Measurements from ENCODE around the gene SIGLEC15.
A peak's percentile ranks its signal among the peaks of the same experiment; 100 is the strongest.
"Not testable (repeated sequence)": the region's sequence is repeated elsewhere in the genome, so short reads cannot be mapped to it uniquely, and the experiment has no call there.

SIGLEC15 gene, protein sequence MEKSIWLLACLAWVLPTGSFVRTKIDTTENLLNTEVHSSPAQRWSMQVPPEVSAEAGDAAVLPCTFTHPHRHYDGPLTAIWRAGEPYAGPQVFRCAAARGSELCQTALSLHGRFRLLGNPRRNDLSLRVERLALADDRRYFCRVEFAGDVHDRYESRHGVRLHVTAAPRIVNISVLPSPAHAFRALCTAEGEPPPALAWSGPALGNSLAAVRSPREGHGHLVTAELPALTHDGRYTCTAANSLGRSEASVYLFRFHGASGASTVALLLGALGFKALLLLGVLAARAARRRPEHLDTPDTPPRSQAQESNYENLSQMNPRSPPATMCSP

DNA sequence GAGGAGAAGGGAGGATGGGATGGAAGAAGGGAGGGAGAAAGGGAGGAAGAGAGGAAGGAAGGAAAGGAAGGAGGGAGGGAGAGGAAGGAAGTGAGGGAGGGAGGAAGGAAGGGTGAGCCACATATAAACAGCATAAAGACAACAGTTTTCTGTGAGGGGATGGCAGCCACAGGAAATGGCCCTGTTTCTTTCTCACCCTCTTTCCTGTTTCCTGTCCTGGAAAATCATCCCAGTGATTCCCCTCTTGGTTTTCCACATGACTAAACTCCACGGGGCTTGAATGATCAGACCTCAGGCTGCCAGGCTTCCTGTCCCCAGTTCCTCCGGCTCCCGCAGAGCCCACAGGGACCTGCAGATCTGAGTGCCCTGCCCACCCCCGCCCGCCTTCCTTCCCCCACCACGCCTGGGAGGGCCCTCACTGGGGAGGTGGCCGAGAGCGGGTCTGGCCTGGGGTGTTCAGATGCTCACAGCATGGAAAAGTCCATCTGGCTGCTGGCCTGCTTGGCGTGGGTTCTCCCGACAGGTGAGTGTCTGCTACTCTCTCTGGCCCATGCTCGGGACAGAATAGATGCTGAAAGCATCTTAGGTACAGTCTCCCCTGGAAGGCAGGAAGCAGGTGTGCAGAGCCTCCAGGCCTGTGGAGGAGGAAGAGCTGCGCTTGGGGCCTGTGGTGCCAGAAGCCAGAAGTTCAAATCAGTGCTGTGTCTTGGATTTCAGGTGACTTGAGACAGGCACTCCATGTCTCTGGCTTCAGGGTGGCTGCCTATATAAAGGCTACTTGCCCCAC is at the start of gene SIGLEC15:
TSS of gene SIGLEC15 (plus strand) at position 418 of the 787 bp plus-strand sequence. CDS start at position 472, 54 bp downstream.
- DNase-seq: no peak

DNA sequence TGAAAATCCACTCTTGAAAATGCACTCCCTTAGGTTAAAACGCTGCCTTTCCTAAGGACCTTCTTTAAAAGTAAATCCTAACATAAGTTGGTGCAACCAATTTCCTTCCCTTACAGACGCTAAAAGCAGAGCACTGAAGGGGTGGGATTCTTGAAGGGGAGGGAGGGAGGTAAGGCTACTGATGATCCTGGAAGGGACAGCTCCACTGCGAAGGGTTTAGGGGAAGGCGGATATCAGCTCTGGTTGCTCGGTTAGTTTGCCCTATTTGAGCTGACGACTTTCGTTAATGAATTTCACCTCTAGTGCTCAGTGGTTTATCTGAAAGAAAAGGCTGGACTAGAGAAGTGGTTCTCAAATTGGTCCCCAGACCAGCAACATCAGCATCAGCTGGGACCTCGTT is 49.7 kb upstream of the SIGLEC15 start:
- no peak for DNase-seq

DNA sequence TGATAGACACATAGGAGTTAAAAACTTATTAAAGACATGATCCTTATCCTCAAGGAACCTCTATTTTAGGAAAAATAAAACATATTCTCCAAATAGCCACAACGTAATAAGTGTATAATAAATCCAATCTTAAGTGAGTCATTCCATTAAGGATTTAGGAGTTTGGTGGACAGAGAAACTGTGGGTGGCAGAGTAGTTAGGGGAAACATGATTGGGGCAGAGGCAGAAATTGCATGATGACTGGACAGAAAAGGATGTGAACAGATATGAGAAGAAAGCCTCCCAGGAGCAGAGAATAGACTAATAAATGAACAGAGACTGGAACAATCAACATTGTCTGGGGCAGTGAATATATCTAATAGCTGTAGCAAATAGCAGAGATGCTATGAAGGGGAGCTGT is 48.1 kb upstream of the SIGLEC15 start:
- DNase-seq: no peak

DNA sequence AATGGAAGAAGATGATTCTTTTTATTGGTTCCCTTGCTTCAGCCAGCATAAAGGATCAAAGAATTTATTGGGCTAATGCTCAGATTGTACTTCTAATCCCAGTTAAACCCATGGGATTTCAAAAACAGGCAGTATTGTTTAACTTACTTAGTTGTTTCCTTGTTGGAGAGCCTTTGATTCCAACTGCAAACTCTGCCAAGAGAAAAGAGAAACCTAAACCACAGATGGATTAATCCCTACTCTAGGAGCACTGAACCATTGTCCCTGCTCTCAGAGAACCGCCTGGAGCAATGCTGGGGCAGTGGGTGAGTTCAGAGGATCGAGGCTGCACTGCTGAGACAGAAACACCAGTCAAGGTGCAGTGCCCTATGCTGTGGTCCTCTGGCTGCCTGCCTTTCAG is 44.9 kb upstream of the SIGLEC15 start:
- peak in 1 of 2 experiments; percentile 4 for DNase-seq

DNA sequence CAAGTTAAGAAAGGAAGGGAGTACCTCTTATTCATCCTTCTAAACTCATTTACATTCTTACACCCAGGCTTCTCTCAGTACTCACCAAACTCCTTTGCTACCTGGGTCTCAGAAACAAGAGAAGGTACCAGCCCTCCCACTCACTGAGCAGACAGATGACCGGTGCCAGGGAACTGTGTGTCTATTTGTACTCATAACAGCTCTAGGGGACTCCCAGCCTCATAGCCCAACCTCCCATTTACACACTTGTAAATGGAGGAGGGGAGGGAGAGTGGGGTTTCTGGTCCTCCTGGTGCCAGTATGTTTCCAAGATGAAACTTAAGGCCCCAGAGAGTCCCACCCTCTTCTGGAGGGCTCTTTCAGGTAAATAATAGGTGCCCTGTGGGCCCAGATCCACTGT is 42.8 kb upstream of the SIGLEC15 start:
- DNase-seq: no peak

DNA sequence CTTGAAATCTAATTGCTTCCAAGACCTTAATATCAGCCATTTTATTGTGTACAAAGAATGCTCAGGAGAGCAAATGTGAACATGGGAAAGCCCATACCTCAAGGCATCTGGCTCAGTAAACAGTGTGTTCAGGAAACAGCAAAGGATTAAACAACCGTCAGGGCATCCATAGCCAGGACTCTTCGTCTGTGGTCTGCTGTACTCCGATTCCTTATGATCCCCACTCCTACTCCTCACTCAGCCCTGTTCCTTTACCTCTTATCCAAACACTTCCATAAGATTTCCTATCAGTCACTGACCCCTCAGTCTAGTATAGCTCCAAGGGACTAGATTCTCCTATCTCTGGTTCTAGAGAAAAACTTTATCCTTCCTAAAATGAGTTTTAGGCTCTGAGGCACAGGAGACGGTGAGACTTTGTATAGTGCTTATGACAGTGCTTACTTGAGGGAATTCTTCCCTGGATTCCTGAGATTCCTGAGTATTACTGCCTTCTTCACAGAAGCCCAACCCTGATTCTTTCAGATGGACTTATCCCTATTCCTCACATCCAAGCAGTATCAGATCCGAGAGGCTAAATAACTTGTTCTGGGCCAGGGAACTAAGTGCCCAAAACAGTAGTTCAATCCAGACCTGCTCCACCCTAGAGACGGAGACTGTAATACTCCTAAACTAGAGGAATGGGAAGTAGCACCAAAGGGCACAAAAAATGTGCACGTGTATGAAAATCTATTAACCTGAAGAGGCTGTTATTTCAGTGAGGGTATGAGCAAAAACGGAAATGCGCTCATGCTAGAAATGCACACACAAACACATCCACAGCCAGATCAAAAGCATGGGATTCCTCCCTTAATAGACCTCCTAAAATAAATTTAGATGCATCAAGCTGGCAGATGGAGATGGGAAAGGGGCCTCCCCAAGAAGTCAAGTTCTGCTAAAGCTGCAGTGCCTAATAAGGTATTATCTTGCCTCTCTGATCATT is 42.1 kb upstream of the SIGLEC15 start:
- DNase-seq: no peak

DNA sequence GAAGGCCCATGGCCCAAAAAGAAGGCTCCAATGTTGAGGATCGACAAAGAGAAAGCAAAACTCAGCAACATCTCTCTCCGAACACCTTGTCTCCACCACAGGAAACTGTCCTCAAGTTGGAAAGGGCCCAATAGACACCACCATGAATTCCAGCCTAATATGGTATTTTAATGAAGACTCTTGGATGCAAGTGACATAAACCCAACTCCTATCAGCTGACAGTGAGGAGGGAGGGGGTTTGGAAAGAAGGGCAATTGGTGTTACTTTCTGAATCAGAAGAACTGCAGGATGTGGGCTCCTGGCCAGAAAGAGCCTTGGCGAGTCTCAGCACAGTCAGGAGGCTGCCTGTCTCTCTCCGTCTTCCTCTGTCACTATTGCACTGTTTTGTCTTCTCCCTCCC is 40.3 kb upstream of the SIGLEC15 start:
- DNase-seq: peak in 1 of 2 experiments; percentile 9

DNA sequence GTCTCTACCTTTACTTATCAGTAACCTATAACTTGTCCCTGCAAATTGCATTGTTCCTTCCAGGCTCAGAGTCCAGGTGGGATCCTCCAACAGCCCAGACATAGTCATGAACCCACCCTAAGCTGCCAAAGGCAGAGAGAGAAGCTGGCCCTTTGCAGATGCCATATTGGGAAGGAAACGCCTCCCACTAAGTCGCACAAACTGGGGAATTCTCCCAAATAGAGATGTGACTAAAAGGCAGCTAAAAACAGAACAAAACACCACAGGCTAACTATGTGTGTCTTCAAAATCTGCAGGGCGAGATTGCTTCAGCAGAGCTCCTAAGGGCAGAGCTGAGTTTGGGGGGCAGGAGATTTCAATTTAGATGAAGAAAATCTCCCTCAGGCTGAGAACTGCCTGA is 38.5 kb upstream of the SIGLEC15 start:
- no peak for DNase-seq

DNA sequence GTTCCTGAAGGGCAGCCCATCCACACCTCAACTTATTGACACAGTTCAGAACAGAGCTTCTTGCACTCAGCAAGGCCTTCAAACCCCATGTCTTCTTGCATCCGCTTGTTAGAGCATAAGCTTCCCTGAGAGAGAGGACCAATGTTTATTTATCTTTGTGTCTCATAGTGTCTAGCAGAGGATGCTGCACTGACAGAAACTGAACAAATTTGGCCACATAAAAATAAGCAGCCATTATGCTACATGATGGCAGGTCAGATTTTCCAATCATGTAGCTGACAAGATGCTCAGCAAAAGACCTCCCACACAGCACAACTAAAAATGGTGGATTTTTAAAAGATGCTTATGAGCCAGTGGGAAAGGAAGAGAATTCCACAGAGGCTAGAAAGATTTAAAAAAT is 38.1 kb upstream of the SIGLEC15 start:
- DNase-seq: no peak

DNA sequence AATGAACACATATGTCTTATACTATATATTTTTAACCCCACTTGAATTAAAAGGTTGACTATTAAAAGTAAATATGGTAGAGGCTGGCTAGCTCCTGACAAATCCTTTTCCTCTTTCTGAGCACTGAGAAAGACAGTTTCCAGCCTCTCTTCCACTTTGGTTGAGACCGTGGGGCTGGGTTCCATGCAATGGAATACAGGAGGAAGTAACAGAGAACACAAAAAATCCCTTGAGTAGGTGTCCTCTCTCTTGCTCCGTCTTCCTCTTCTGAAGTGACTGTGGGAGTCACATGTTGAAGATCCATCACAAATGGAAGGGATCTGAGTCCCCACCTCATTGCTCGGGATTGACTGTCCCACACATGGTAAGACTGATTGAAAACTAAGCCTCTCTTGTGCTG is 36.6 kb upstream of the SIGLEC15 start:
- no peak for DNase-seq

DNA sequence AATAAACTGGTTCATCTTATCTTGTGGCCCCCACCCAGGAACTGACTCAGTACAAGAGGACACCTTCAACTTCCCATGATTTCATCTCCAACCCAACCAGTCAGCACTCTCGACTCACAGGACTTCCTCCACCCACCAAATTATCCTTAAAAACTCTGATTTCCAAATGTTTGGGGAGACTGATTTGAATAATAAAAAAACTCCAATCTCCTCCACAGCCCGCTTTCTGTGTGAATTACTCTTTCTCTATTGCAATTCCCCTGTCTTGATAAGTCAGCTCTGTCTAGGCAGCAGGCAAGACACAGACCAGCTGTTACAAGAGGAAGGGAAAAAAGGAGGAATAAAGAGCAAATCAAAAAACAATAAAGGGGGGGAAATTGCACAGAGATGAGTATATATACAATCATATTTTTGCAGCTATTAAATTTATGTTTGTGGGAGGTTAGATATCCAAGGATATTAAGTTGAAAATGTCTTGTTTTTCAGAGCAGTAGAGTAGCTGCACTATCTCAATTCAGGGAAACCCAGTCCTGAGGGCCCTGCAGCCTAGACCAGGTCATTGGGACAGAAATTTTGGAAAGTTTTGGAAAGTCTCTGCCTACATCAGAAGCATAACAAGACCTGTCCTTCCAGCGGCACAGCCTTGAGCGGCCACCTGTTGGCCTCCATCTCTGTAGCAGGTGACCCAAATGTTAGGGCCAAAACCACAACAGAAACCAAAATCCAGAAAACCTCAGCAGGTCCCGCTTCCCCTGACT is 32.8 kb upstream of the SIGLEC15 start:
- DNase-seq: no peak

DNA sequence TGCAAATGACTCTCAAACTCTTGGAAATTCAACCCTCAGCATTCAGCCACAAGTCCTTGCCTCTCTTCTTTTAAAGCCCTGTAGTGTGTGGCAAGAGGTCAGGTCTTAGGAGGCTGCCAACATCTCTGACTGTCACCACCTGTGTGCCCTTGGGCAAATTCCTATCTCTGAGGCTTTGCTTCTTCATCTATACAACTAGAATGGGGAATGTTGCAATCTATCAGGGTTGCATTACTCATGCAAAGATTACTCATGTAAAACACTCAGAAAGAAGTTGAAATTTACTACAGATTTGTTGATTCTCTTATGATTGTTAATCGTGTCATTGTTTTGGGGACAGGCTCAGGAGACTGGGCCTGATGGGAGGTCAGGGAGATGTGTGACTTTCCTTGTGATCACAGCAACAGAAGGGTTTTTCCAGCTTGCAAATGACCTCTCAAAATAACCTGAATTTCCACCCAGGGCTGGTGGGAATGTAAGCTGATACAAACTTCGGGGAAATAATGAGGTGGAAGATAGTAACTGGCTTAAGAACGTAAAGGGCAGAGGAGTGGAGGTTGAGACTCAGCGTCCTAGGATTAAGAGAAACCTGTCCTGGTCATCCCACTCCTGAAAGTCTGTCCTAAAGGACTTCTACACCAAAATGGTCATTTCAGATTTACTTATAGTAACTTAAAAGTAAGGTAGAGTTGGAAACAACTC is 32.1 kb upstream of the SIGLEC15 start:
- DNase-seq: no peak

DNA sequence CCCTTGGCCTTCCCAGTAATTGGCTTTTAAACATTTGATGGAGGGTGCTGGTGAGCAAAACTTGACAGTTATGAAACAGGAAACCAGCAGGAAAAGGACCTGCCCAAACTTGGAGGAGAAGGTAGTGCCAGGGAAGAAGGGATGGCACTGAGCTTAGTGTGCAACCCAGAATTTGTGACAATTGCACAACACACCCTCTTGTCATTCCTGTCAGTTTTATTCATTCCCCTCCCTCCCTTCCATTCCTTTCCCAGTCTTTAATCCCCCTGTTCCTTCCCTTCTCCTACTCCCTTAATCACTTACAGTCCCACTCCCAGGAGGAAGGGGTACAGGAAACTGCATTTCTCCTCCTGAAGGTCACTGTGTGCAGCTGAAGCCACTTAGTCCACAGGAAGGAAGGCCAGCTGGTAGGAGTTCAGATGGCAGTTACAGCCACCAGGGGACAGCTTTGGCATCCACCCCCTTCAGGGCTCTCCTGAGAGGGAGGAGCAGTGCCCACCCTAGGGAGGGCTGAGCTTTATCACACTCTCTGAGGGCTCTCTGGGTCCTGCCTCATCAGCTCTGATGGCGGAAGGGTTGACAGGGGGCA is 24.0 kb upstream of the SIGLEC15 start:
- DNase-seq: no peak

DNA sequence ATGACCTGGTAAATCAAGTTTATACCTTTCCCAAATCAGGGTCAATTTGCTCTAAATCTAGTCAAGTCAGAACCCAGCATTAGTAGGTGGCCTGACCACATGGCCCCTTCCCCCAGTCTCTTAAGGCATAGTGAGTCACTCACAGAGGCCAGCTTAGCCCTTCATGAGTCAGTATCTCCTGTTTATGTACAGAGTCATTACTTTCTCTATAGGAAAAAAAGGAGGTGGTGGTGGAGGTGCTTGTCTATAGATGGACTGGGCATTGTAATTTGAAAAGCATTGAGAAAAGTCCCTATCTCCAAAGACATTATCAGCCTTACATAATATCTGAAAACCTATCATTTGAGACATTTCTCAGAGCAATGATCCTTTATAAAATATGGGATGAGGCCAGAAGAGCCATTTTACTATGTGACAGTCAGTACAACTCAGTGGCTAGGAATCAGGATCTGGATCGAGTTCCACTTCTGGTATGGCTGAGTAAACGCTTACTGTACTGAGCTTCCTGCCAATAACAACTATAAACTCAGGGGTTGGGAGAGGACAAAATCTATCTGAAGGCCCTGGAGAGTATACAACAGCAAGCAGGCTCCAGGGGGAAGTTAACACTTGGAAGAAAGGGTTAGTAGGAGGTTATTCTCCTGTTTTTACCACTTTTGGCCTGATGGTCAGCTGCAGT is 22.5 kb upstream of the SIGLEC15 start:
- DNase-seq: no peak

DNA sequence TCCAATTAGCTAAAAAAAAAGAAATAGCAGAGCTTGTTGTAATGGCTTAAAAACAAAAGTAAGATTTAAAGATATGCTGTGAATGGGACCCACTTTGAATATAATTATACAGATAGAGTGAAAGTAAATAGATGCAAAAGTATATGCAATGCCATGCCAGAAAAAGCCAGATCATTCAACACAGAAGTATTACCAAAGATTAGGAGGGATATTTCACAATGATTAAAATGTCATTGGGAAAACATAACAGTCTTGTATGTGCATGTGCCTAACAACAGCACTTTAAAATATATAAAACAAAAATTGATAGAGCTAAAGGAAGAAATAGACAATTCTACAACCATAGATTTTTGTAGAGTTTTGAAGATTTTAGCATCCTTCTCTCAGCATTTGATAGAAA is 19.9 kb upstream of the SIGLEC15 start:
- no peak for DNase-seq

DNA sequence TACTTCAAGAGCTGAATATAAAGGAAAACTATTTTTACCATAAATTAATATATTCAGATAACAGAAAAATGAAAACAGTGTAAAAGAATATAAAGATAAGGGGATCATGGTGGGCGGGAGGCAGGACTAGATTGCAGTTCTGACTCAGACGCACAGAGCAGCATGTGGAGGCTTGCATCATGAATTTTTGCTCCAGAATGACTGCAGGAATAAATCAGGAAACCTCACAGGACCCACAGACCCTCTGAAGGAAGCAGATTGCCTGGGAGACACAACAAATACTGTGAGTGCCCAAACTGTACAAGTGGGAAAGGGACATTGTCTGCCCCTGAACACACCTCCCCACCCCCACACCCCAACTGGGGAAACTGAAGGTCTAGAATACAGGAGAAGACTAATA is 19.2 kb upstream of the SIGLEC15 start:
- no peak for DNase-seq

DNA sequence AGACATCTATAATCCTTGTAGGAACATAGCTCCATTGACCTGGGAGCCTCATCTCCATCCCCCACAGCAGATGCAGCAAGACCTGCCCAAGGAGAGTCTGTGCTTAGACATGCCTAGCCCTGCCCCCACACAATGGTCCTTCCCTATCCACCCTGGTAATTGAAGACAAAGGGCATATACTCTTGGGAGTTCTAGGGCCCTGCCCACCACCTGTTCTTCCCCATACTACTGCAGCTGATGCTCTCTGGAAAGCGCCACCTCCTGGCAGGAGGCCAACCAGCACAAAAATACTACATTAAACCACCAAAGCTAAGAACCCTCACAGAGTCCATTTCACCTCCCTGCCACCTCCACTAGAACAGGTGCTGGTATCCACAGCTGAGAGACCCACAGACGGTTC is 18.3 kb upstream of the SIGLEC15 start:
- DNase-seq: peak in 1 of 2 experiments; percentile 27

DNA sequence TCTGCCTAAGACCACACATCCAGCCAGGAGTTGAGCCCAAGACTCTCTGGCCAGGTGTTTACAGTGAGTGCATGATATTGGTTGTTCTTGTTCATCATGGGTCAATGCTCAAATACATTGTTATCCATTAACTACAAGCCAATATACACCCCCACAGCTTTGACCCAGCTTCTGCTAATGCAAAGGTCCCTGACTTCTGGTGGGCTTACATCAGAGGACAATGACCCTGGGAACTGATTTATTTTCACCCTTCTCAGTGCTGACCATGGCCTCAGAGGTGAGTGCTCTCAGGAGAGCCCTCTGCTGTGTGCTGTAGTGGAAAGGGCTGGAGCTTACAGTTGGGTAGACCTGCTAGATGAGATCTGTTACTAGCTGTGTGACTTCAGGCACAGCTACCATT is 10.7 kb upstream of the SIGLEC15 start:
- not testable (repeated sequence) for DNase-seq

DNA sequence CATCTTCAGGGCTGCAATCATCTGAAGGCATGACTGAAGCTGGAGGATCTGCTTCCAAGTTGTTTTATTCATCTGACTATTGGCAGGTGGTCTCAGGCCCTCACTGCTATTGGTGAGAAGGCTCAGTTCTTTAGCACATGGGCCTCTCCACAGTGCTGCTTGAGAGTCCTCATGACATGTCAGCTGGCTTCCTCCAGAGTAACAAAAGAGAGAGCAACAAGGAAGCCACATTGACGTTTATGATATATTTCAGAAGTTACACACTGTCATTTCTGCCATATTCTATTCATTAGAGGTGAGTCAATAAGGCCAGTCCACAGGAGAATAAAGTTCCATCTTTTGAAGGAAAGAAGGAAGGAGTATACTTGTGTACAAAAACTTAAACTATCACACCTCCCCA is 7.9 kb upstream of the SIGLEC15 start:
- DNase-seq: no peak

DNA sequence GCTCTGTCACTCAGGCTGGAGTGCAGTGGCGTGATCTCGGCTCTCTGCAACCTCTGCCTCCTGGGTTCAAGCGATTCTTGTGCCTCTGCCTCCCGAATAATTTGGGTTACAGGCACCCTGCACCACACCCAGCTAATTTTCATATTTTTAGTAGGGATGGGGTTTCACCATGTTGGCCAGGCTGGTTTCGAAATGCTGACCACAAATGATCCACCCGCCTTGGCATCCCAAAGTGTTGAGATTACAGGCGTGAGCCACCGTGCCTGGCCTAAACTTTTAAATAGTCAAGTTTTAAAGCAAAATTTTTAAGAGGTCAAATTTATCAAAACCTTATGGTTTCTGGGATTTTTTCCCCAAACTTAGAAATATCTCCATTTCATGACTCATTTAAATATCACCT is 6.7 kb upstream of the SIGLEC15 start:
- not testable (repeated sequence) for DNase-seq

Data from NCI-H446 (cell line).